GM12865 (cell line): ENCODE results near the gene PIK3R2.
"Not testable (repeated sequence)": the region's sequence is repeated elsewhere in the genome, so short reads cannot be mapped to it uniquely, and the experiment has no call there.

Source experiments
- DNase-seq: peaks from one replicate; pipeline ENCODE4 v3.0.0; 2010; ENCODE audit warnings: low read depth
- H3K4me3 ChIP-seq: 2 replicates; pipeline ENCODE4 v1.5.1; 2011; ENCODE audit warnings: mild to moderate bottlenecking, low read depth, low read length, control low read depth
- TF ChIP-seq, protein P1 (sequence below): IDR thresholded peaks from 2 replicates; pipeline ENCODE4 v1.5.1; 2011; ENCODE audit warnings: low read length, control low read depth, low read depth, inconsistent platforms; ENCODE audit not compliant: insufficient read depth; ENCODE audit errors: missing control alignments

PIK3R2 gene

DNA sequence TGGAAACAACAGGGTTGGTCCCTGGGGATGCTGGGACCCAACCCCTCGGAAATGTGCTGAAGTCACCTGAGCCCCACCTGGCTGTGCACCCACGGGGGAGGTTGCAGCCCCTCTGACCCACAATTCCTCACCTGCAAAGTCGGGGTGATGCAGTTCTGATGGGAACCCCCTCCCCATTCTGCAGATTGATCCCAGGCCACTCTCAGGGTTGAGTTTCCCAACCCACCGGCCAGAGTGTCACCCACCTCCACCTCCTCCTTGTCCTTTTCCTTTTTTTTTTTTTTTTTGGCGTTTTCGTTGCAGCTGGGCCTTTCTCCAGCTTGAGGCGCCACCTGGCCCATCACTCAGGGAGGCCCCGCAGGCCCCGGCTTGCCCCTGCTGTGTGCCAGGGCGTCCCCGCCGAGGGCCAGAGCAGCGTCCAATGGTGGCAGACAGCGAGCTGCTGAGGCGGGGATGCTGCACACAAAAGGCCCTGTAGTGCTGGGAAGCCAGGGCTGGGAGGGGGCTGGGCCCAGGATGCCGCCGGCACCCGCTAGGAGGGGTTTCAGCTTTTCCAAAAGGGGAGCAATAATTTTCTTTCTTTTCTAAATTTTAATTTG, 4.6 kb downstream of the PIK3R2 start:
- TF ChIP-seq, protein P1, sequence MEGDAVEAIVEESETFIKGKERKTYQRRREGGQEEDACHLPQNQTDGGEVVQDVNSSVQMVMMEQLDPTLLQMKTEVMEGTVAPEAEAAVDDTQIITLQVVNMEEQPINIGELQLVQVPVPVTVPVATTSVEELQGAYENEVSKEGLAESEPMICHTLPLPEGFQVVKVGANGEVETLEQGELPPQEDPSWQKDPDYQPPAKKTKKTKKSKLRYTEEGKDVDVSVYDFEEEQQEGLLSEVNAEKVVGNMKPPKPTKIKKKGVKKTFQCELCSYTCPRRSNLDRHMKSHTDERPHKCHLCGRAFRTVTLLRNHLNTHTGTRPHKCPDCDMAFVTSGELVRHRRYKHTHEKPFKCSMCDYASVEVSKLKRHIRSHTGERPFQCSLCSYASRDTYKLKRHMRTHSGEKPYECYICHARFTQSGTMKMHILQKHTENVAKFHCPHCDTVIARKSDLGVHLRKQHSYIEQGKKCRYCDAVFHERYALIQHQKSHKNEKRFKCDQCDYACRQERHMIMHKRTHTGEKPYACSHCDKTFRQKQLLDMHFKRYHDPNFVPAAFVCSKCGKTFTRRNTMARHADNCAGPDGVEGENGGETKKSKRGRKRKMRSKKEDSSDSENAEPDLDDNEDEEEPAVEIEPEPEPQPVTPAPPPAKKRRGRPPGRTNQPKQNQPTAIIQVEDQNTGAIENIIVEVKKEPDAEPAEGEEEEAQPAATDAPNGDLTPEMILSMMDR, result no peak
- no peak overlapping the region for H3K4me3 ChIP-seq
- DNase-seq, result no peak

- no peak overlapping the region for H3K4me3 ChIP-seq
- no peak for DNase-seq
- TF ChIP-seq, protein P1, result no peak
These were observed 5.5 kb downstream of the PIK3R2 start for GRCh38 chr19:18158467-18158866.

- not testable (repeated sequence) for DNase-seq, H3K4me3 ChIP-seq
These were observed 6.2 kb downstream of the PIK3R2 start for GRCh38 chr19:18159059-18159616.

DNA sequence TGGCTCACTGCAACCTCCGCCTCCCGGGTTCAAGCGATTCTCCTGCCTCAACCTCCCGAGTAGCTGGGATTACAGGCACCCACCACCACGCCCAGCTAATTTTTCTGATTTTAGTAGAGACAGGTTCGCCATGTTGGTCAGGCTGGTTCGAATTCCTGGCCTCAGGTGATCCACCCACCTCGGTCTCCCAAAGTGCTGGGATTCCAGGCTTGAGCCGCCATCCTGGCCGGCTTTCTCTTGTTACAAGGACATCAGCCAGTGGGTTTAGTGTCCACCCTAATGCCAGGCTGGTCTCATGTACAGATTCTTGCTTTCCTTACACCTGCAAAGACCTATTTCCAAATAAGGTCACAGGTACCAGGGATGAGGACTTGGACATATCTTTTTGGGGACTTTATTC, 6.8 kb downstream of the PIK3R2 start:
- TF ChIP-seq, protein P1, result no peak
- H3K4me3 ChIP-seq, result no peak overlapping the region
- DNase-seq, result no peak

GRCh38 chr19:18160493-18160970, 7.6 kb downstream of the PIK3R2 start:
- TF ChIP-seq, protein P1, result no peak
- H3K4me3 ChIP-seq, result peak overlapping the region; percentile 44
- DNase-seq, result no peak

DNA sequence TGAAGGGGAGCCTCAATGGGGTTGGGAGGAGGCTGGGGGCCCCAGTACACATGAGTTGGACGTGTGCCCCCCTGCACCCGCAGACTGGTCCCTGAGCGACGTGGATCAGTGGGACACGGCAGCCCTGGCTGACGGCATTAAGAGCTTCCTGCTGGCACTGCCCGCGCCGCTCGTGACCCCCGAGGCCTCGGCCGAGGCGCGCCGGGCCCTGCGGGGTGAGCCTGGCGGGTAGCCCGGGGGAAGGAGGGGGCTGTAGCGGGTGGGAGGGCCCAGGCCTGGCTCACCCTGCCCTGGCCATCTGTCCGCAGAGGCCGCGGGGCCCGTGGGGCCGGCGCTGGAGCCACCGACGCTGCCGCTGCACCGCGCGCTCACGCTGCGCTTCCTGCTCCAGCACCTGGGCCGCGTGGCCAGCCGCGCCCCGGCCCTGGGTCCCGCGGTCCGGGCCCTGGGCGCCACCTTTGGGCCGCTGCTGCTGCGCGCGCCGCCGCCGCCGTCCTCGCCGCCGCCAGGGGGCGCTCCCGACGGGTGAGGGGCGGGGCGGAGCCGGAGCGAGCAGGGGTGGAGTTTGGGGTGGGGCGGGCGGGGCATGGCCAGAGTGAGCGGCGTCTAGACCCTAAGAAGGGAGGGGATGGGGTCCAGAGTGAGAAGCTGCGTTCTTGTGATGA, 8.1 kb downstream of the PIK3R2 start:
- peak overlapping the region; percentile 44 for H3K4me3 ChIP-seq
- peak; percentile 85 for DNase-seq
- TF ChIP-seq, protein P1, result peak; percentile 66

- TF ChIP-seq, protein P1, result no peak
- H3K4me3 ChIP-seq, result no peak overlapping the region
- no peak for DNase-seq
These were observed 8.7 kb downstream of the PIK3R2 start for GRCh38 chr19:18161636-18162002.
